HEK293T (cell line): ENCODE data around the gene KIF7.

Experiments
- CTCF ChIA-PET: fragments of 350-600 bp; formaldehyde crosslinking; extraction: SDS; loops from one replicate; lab custom pipeline; 2021; ENCODE audit warnings: antibody characterized with exemption, inconsistent platforms; lab: Yijun Ruan, JAX
- POLR2A ChIA-PET: fragments of 350-600 bp; formaldehyde crosslinking; extraction: SDS; loops from one replicate; lab custom pipeline; 2020; ENCODE audit warnings: antibody characterized with exemption, inconsistent platforms; lab: Yijun Ruan, JAX
- DNase-seq: peaks from one replicate; pipeline ENCODE4 v3.0.0; 2012; ENCODE audit warnings: mixed read lengths; ENCODE audit errors: extremely low spot score
- ARNT ChIP-seq: fragments of 450-650 bp; IDR thresholded peaks from 2 replicates; pipeline ENCODE4 v1.6.1; 2017; ENCODE audit warnings: mild to moderate bottlenecking
- BHLHE40 ChIP-seq: fragments of 450-650 bp; IDR thresholded peaks from 2 replicates; pipeline ENCODE4 v1.6.1; 2016; ENCODE audit warnings: mild to moderate bottlenecking, moderate library complexity, borderline replicate concordance
- CTBP1 ChIP-seq: fragments of 450-650 bp; IDR thresholded peaks from 2 replicates; pipeline ENCODE4 v1.6.1; 2016; ENCODE audit warnings: borderline replicate concordance
- ELF4 ChIP-seq: fragments of 450-650 bp; IDR thresholded peaks from 2 replicates; pipeline ENCODE4 v1.6.1; 2017; ENCODE audit warnings: antibody characterized with exemption
- FOXA1 ChIP-seq: fragments of 450-650 bp; IDR thresholded peaks from 2 replicates; pipeline ENCODE4 v1.6.1; 2016; ENCODE audit warnings: mild to moderate bottlenecking
- FOXK2 ChIP-seq: fragments of 450-650 bp; IDR thresholded peaks from 2 replicates; pipeline ENCODE4 v1.6.1; 2016; ENCODE audit warnings: mild to moderate bottlenecking
- FOXM1 ChIP-seq: fragments of 450-650 bp; IDR thresholded peaks from 2 replicates; pipeline ENCODE4 v1.6.1; 2017; ENCODE audit warnings: mild to moderate bottlenecking, borderline replicate concordance
- HDGF ChIP-seq: fragments of 450-650 bp; IDR thresholded peaks from 2 replicates; pipeline ENCODE4 v1.6.1; 2017; ENCODE audit warnings: antibody characterized with exemption, borderline replicate concordance
- L3MBTL2 ChIP-seq: fragments of 450-650 bp; conservative IDR thresholded peaks from 2 replicates; pipeline ENCODE4 v1.6.1; 2016; ENCODE audit warnings: mild to moderate bottlenecking
- LEF1 ChIP-seq: fragments of 450-650 bp; IDR thresholded peaks from 2 replicates; pipeline ENCODE4 v1.6.1; 2017; ENCODE audit warnings: mild to moderate bottlenecking, borderline replicate concordance
- NFRKB ChIP-seq: fragments of 450-650 bp; IDR thresholded peaks from 2 replicates; pipeline ENCODE4 v1.6.1; 2016; ENCODE audit warnings: mild to moderate bottlenecking, moderate library complexity
- PKNOX1 ChIP-seq: fragments of 450-650 bp; IDR thresholded peaks from 2 replicates; pipeline ENCODE4 v1.6.1; 2016
- SP1 ChIP-seq: fragments of 450-650 bp; IDR thresholded peaks from 2 replicates; pipeline ENCODE4 v1.6.1; 2017
- SUZ12 ChIP-seq: fragments of 450-650 bp; IDR thresholded peaks from 2 replicates; pipeline ENCODE4 v1.6.1; 2016; ENCODE audit warnings: mild to moderate bottlenecking
- TARDBP ChIP-seq: fragments of 450-650 bp; IDR thresholded peaks from 2 replicates; pipeline ENCODE4 v1.6.1; 2016
- ZNF384 ChIP-seq: fragments of 450-650 bp; IDR thresholded peaks from 2 replicates; pipeline ENCODE4 v1.6.1; 2016

KIF7 gene

GRCh38 chr15:89653578-89653977, 1.7 kb downstream of the KIF7 start:
- TF ChIP-seq TARDBP: no peak
- no peak for TF ChIP-seq FOXA1
- no peak for TF ChIP-seq ZNF384
- no peak for TF ChIP-seq L3MBTL2
- TF ChIP-seq PKNOX1: no peak
- no peak for TF ChIP-seq BHLHE40
- TF ChIP-seq FOXM1: no peak
- no peak for TF ChIP-seq HDGF
- TF ChIP-seq ARNT: no peak
- no peak for TF ChIP-seq NFRKB
- no peak for TF ChIP-seq FOXK2
- TF ChIP-seq SUZ12: no peak
- no peak for TF ChIP-seq ELF4
- no peak for TF ChIP-seq CTBP1
- TF ChIP-seq LEF1: no peak
- no peak for TF ChIP-seq SP1
- DNase-seq: no peak
- POLR2A ChIA-PET: no interaction called here
- CTCF ChIA-PET: no interaction called here

GRCh38 chr15:89652666-89653065, 2.6 kb downstream of the KIF7 start:
- CTCF ChIA-PET: no interaction called here
- POLR2A ChIA-PET: no interaction called here
- DNase-seq: no peak
- TF ChIP-seq PKNOX1 (no peak), ELF4 (no peak), ARNT (no peak), FOXA1 (no peak), FOXK2 (no peak), TARDBP (no peak), L3MBTL2 (no peak), NFRKB (no peak), FOXM1 (no peak), ZNF384 (no peak), BHLHE40 (no peak), SP1 (no peak), HDGF (no peak), SUZ12 (no peak), LEF1 (no peak), CTBP1 (no peak)

GRCh38 chr15:89652131-89652530, 3.1 kb downstream of the KIF7 start:
- DNase-seq: no peak
- CTCF ChIA-PET: no interaction called here
- TF ChIP-seq ARNT (no peak), PKNOX1 (no peak), CTBP1 (no peak), LEF1 (no peak), ELF4 (no peak), ZNF384 (no peak), FOXK2 (no peak), SP1 (no peak), TARDBP (no peak), SUZ12 (no peak), FOXM1 (no peak), HDGF (no peak), FOXA1 (no peak), BHLHE40 (no peak), L3MBTL2 (no peak), NFRKB (no peak)
- POLR2A ChIA-PET: no interaction called here

GRCh38 chr15:89649716-89650115, 5.6 kb downstream of the KIF7 start:
- no peak for DNase-seq
- TF ChIP-seq PKNOX1: no peak
- ChIA-PET CTCF (no interaction called here), POLR2A (no interaction called here)

- CTCF ChIA-PET: no interaction called here
- no peak for DNase-seq
- POLR2A ChIA-PET: no interaction called here
- TF ChIP-seq ARNT (no peak), TARDBP (no peak), FOXA1 (no peak), NFRKB (no peak), L3MBTL2 (no peak), PKNOX1 (no peak), ELF4 (no peak), ZNF384 (no peak), FOXK2 (no peak), SUZ12 (no peak), CTBP1 (no peak), LEF1 (no peak), SP1 (no peak), FOXM1 (no peak), BHLHE40 (no peak), HDGF (no peak)
Measured at GRCh38 chr15:89649013-89649625, 6.1 kb downstream of the KIF7 start.
